PC-3 (cell line): Measurements from ENCODE around the gene SLC22A17. TPM values are rescaled to one million over a fixed set of nuclear protein-coding genes. Genes with fewer than 3 reads are reported as not detected.

Experiments used
- ATAC-seq: fragments of 200-7000 bp; cut with Tn5 transposase; 2 replicates; pipeline ENCODE4 v1.9.1; 2020; ENCODE audit warnings: mild to moderate bottlenecking, moderate library complexity
- BruUV-seq: library from RNA; stranded (reverse); fragments of 400-500 nt; replicated peaks from 2 replicates; lab custom pipeline; 2021; lab: Mats Ljungman, UMichigan
- CTCF ChIA-PET: fragments of 300-600 bp; sonication (Branson Sonifier 250); formaldehyde crosslinking; loops from one replicate; lab custom pipeline; 2022; ENCODE audit warnings: antibody characterized with exemption; lab: Charles Lee
- POLR2A ChIA-PET: fragments of 300-600 bp; sonication (Branson Sonifier 250); formaldehyde crosslinking; loops from one replicate; lab custom pipeline; 2022; ENCODE audit warnings: antibody characterized with exemption; ENCODE audit not compliant: unreplicated experiment; lab: Charles Lee
- DNase-seq: peaks from one replicate; pipeline ENCODE4 v3.0.0-alpha.2; 2015
- H2AFZ ChIP-seq: fragments of 300-600 bp; sonication (generic); 2 replicates; pipeline ENCODE4 v1.6.0; 2016; ENCODE audit warnings: antibody characterized with exemption, low read length
- H3F3A ChIP-seq: fragments of 300-600 bp; sonication (generic); one replicate; pipeline ENCODE4 v1.6.0; 2017; ENCODE audit warnings: antibody characterized with exemption, low read length, control low read depth, mild to moderate bottlenecking; ENCODE audit not compliant: unreplicated experiment
- H3K27ac ChIP-seq: fragments of 300-600 bp; sonication (generic); 2 replicates; pipeline ENCODE4 v1.5.1; 2016; ENCODE audit warnings: mild to moderate bottlenecking, low read length
- H3K27me3 ChIP-seq: fragments of 300-600 bp; sonication (generic); 2 replicates; pipeline ENCODE4 v1.6.1; 2016; ENCODE audit warnings: low read length, mixed read lengths
- H3K36me3 ChIP-seq: fragments of 300-600 bp; sonication (generic); 2 replicates; pipeline ENCODE4 v1.6.1; 2016; ENCODE audit warnings: low read depth, mixed run types, low read length, mixed read lengths
- H3K4me1 ChIP-seq: fragments of 300-600 bp; sonication (generic); 2 replicates; pipeline ENCODE4 v1.5.1; 2016; ENCODE audit warnings: low read length; ENCODE audit not compliant: insufficient read depth
- H3K4me2 ChIP-seq: fragments of 300-600 bp; sonication (generic); 2 replicates; pipeline ENCODE4 v1.6.0; 2016; ENCODE audit warnings: low read length
- H3K4me3 ChIP-seq: fragments of 300-600 bp; sonication (generic); 2 replicates; pipeline ENCODE4 v1.5.1; 2016; ENCODE audit warnings: mild to moderate bottlenecking, low read length, mixed read lengths
- H3K79me2 ChIP-seq: fragments of 300-600 bp; sonication (generic); 2 replicates; pipeline ENCODE4 v1.6.1; 2017; ENCODE audit warnings: low read length, mixed read lengths
- H3K9ac ChIP-seq: fragments of 300-600 bp; sonication (generic); 2 replicates; pipeline ENCODE4 v1.6.0; 2016; ENCODE audit warnings: mild to moderate bottlenecking, low read length
- H3K9me2 ChIP-seq: fragments of 300-600 bp; sonication (generic); replicated peaks from 2 replicates; pipeline ENCODE4 v1.6.1; 2016; ENCODE audit warnings: mixed run types, low read length, mixed read lengths
- H3K9me3 ChIP-seq: fragments of 300-600 bp; sonication (generic); 2 replicates; pipeline ENCODE4 v1.6.1; 2016; ENCODE audit warnings: low read length, mixed read lengths
- H4K20me1 ChIP-seq: fragments of 300-600 bp; sonication (generic); 2 replicates; pipeline ENCODE4 v1.6.1; 2016; ENCODE audit warnings: low read length, mixed read lengths
- EZH2 ChIP-seq: fragments of 300-600 bp; sonication (generic); IDR thresholded peaks from one replicate; pipeline ENCODE4 v1.6.1; 2017; ENCODE audit warnings: antibody characterized with exemption, mild to moderate bottlenecking, low read length; ENCODE audit not compliant: unreplicated experiment
- EZH2phosphoT487 ChIP-seq: fragments of 300-600 bp; sonication (generic); IDR thresholded peaks from 2 replicates; pipeline ENCODE4 v1.6.1; 2018; ENCODE audit warnings: mild to moderate bottlenecking, antibody characterized with exemption, low read length, borderline replicate concordance
- intact Hi-C: fragments of 100-400 bp; cut with micrococcal nuclease; formaldehyde crosslinking; loops from 2 replicates; pipeline ENCODE4 v1.9.0; 2023
- total RNA-seq: library from RNA; depleted of rRNA; stranded (reverse); fragments of >200 nt; gene quantifications from 2 replicates; pipeline ENCODE4 v1.2.3, GENCODE V29; 2014
- TF ChIP-seq, protein P1 (sequence below): fragments of 300-600 bp; sonication (generic); conservative IDR thresholded peaks from 2 replicates; pipeline ENCODE4 v1.5.1; 2017; ENCODE audit warnings: antibody characterized with exemption, low read depth, mild to moderate bottlenecking, low read length

The SLC22A17 gene
- total RNA-seq, 1 experiment from 2014 or later = 12.0 TPM

GRCh38 chr14:23378612-23379220 is 26.0 kb upstream of the SLC22A17 start:
- no peak overlapping the region for H3K9ac ChIP-seq
- BruUV-seq = no TSS peak
- intact Hi-C loops = no loop called here
- no peak overlapping the region for H3K4me3 ChIP-seq
- CTCF ChIA-PET = no interaction called here
- no peaks in the 10 kb centered on the region for H3F3A ChIP-seq
- TF ChIP-seq EZH2phosphoT487 = no peak
- TF ChIP-seq, protein P1, sequence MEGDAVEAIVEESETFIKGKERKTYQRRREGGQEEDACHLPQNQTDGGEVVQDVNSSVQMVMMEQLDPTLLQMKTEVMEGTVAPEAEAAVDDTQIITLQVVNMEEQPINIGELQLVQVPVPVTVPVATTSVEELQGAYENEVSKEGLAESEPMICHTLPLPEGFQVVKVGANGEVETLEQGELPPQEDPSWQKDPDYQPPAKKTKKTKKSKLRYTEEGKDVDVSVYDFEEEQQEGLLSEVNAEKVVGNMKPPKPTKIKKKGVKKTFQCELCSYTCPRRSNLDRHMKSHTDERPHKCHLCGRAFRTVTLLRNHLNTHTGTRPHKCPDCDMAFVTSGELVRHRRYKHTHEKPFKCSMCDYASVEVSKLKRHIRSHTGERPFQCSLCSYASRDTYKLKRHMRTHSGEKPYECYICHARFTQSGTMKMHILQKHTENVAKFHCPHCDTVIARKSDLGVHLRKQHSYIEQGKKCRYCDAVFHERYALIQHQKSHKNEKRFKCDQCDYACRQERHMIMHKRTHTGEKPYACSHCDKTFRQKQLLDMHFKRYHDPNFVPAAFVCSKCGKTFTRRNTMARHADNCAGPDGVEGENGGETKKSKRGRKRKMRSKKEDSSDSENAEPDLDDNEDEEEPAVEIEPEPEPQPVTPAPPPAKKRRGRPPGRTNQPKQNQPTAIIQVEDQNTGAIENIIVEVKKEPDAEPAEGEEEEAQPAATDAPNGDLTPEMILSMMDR = no peak
- no peak for TF ChIP-seq EZH2
- H4K20me1 ChIP-seq = no peaks in the 10 kb centered on the region
- no peak for DNase-seq
- no peak overlapping the region for H3K4me2 ChIP-seq
- no peaks in the 10 kb centered on the region for H3K9me3 ChIP-seq
- POLR2A ChIA-PET = no interaction called here
- H3K4me1 ChIP-seq = no peaks in the 10 kb centered on the region
- ATAC-seq = no peak
- no peaks in the 10 kb centered on the region for H3K36me3 ChIP-seq
- H2AFZ ChIP-seq = no peak overlapping the region
- no peaks in the 10 kb centered on the region for H3K79me2 ChIP-seq
- no peak overlapping the region for H3K27ac ChIP-seq
- peaks cover 19% of the 10 kb centered on the region for H3K27me3 ChIP-seq
- no peaks in the 10 kb centered on the region for H3K9me2 ChIP-seq

DNA sequence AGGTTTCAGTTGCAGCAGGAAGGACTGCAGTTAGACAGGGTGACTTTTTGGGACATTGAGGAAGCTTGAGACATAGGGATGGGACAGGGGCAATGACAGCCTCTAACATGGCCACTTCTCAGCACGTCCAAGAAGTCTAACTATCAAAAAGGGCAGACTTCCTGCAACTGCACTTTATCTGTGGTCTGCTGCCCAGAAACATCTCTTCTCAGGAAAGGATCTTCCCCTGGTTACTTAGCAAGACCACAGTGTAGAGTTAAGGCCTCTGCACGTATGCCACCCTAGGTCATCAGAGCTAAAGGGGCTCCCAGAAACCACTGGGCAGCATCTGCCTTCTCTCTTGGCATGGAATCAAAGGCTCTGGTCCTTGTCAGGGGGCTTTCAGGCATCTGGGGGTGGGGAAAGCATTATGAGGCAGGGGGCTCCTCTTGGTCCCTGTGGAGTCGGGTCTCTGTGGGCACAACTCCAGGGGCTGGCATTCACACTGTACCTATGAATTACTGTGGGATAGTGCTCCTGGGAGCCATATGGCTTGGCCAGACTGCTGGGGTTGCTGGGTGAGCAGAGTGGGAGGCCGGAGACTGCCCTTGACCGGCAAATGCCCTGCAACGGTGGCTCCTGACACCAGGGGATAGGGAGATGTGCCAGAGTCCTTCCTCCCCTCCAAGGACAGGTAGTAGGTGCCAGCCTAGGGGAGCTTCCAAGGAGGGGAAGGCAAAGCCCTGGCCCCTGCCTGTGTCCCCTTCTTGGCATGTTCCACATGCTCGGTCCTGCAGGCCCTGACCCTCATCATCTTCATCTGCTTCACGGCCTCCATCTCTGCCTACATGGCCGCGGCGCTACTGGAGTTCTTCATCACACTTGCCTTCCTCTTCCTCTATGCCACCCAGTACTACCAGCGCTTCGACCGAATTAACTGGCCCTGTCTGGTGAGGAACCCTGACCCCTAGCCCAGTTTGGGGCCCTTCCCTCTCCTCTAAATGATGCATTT is 25.2 kb upstream of the SLC22A17 start:
- H3K9me2 ChIP-seq = no peaks in the 10 kb centered on the region
- no peak overlapping the region for H3K27ac ChIP-seq
- ChIA-PET POLR2A (no interaction called here), CTCF (no interaction called here)
- TF ChIP-seq EZH2phosphoT487 (no peak), EZH2 (no peak)
- TF ChIP-seq, protein P1 = no peak
- H3K4me3 ChIP-seq = no peak overlapping the region
- no peaks in the 10 kb centered on the region for H3K36me3 ChIP-seq
- no peak overlapping the region for H3K9ac ChIP-seq
- peaks cover 14% of the 10 kb centered on the region for H3K27me3 ChIP-seq
- no peak overlapping the region for H3K4me2 ChIP-seq
- H3K9me3 ChIP-seq = no peaks in the 10 kb centered on the region
- intact Hi-C loops = no loop called here
- BruUV-seq = no TSS peak
- no peaks in the 10 kb centered on the region for H4K20me1 ChIP-seq
- no peak for ATAC-seq
- H2AFZ ChIP-seq = no peak overlapping the region
- H3K79me2 ChIP-seq = no peaks in the 10 kb centered on the region
- H3F3A ChIP-seq = no peaks in the 10 kb centered on the region
- no peaks in the 10 kb centered on the region for H3K4me1 ChIP-seq
- no peak for DNase-seq

GRCh38 chr14:23377198-23377550 is 24.5 kb upstream of the SLC22A17 start:
- Histone ChIP-seq H2AFZ (no peak overlapping the region), H3K36me3 (no peaks in the 10 kb centered on the region), H3K9me2 (no peaks in the 10 kb centered on the region), H4K20me1 (no peaks in the 10 kb centered on the region), H3K4me2 (no peak overlapping the region), H3F3A (no peaks in the 10 kb centered on the region), H3K79me2 (no peaks in the 10 kb centered on the region), H3K4me1 (no peaks in the 10 kb centered on the region), H3K27ac (no peak overlapping the region), H3K9me3 (no peaks in the 10 kb centered on the region), H3K9ac (no peak overlapping the region), H3K4me3 (no peak overlapping the region), H3K27me3 (peaks cover 11% of the 10 kb centered on the region)
- ATAC-seq (no peak), DNase-seq (no peak)
- intact Hi-C loops = no loop called here
- POLR2A ChIA-PET = no interaction called here
- CTCF ChIA-PET = no interaction called here
- no TSS peak for BruUV-seq
- no peak for TF ChIP-seq EZH2
- TF ChIP-seq EZH2phosphoT487 = no peak
- TF ChIP-seq, protein P1 = no peak
